Adrenal gland (tissue), 12 donors: ENCODE data around the gene OGFOD2. TPM values are rescaled to one million over a fixed set of nuclear protein-coding genes. Genes with fewer than 3 reads are reported as not detected.

Source experiments
- DNase-seq, 7 donors: peaks; one replicate each; pipeline ENCODE4 v3.0.0-alpha.2; 2019 to 2020
- H3K27ac ChIP-seq, 5 donors: fragments of 200-600 bp; sonication (generic) in 4 of 5; 1 replicate in 3 of 5; 2 replicates in 2 of 5; pipeline versions ENCODE4 v1.5.1 to v1.8.0; 2016 to 2020; ENCODE audit warnings: mild to moderate bottlenecking in 1 of 5
- H3K27me3 ChIP-seq: fragments of 200-600 bp; 2 replicates; pipeline ENCODE4 v1.8.0; 2021
- H3K36me3 ChIP-seq, 2 donors: fragments of 200-600 bp; replicated peaks in 1 of 2; 1 replicate in 1 of 2; 2 replicates in 1 of 2; pipeline versions ENCODE4 v1.5.1 to v1.8.0; 2018 to 2022
- H3K4me1 ChIP-seq, 2 donors: fragments of 200-600 bp; replicated peaks in 1 of 2; 1 replicate in 1 of 2; 2 replicates in 1 of 2; pipeline versions ENCODE4 v1.5.1 to v1.8.0; 2018 to 2021
- H3K4me3 ChIP-seq, 4 donors: fragments of 200-600 bp; sonication (generic) in 3 of 4; one replicate each; pipeline ENCODE4 v1.5.1; 2016 to 2018
- H3K9me3 ChIP-seq, 3 donors: fragments of 200-600 bp; sonication (generic) in 1 of 3; replicated peaks in 1 of 3; 1 replicate in 2 of 3; 2 replicates in 1 of 3; pipeline versions ENCODE4 v1.5.1 to v1.8.0; 2016 to 2021
- POLR2A ChIP-seq, 2 donors: fragments of 450-650 bp; IDR thresholded peaks; one replicate each; pipeline ENCODE4 v1.6.1; 2017; ENCODE audit warnings: antibody characterized with exemption in 2 of 2, mild to moderate bottlenecking in 2 of 2, moderate library complexity in 1 of 2
- WGBS, 4 donors: extraction: QIAGEN DNeasy Blood & Tissue Kit in 2 of 4; methylation state at CpG; one replicate each; pipeline versions ENCODE4 v1.1.5 to v1.1.7; 2013 to 2017; 5-methylcytosine and 5-hydroxymethylcytosine counted together
- intact Hi-C, 2 donors: fragments of 100-400 bp; cut with DNase I; formaldehyde crosslinking; loops; one replicate each; pipeline versions ENCODE4 v1.14.1 to v1.15.0; 2022 to 2023
- polyA plus RNA-seq, 3 donors: library from polyadenylated mRNA; stranded (reverse); fragments of 200-250 nt in 2 of 3; fragments of 350-450 nt in 1 of 3; fragmentation: Illumina TruSeq in 1 of 3; extraction: RNeasy Lipid Tissue Mini Kit (QIAGEN cat#74804) in 1 of 3; gene quantifications; one replicate each; pipeline ENCODE4 v1.2.3, GENCODE V29; 2013 to 2014
- total RNA-seq, 9 donors: library from RNA; depleted of rRNA in 4 of 9; stranded (reverse); fragments of >200 nt in 4 of 9; fragments of 120-200 nt in 1 of 9; fragmentation: NEBNext Ultra II Directional in 1 of 9; extraction: Animal tissue kit (Norgen Biotek cat#: 25700) in 1 of 9; gene quantifications; one replicate each; pipeline versions ENCODE4 v1.1.0 to v1.2.4, GENCODE V29; 2013 to 2023
- TF ChIP-seq, protein P1 (sequence below), 6 experiments: fragments of 450-650 bp in 4 of 6; fragments of 200-600 bp in 2 of 6; sonication (generic) in 1 of 6; IDR thresholded peaks; 1 replicate in 5 of 6; 2 replicates in 1 of 6; pipeline versions ENCODE4 v1.5.1 to v1.8.0; 2016 to 2021; ENCODE audit warnings: antibody characterized with exemption in 6 of 6, mild to moderate bottlenecking in 2 of 6, moderate library complexity in 1 of 6
- donor health status: healthy with polysubstance abuse.
- donor health status: Bipolar disorder and iron deficiency.
- donor health status: DM: yes; HTN: yes; CAD: no.
- donor health status: DM: no; HTN: no; CAD: no.
- donor health status: DM: no; HTN: no; CAD: no.
- donor health status: DM: yes; HTN: yes; CAD: no.

OGFOD2 gene
- total and polyA plus RNA-seq, 12 donors: 6.2 to 44.8 (median 20.3) TPM

DNA sequence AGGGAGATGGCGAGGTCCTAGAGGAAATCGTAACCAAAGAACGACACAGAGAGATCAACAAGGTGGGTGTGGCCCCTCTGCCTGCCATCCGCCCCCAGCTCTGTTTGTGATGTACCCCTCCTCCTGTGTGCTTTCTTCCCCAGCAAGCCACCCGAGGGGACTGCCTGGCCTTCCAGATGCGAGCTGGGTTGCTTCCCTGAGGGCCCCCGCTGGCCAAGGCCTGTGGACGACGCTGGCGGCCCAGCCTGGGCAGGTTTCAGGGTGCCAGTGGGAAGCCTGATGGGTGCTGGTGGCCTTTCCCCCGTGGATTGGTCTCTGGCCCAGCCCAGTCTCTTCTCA lies 7.4 kb downstream of the OGFOD2 start:
- DNase-seq: no peak
- WGBS, 4 donors: 57 to 65% (median 60%) methylated on average over 3 to 11 of the region's 11 CpGs
- H3K9me3 ChIP-seq: no peaks in the 10 kb centered on the region
- intact Hi-C loops: loop anchor here in 1 of 2 donors (5.0 kb wide), 2 partner anchors 170 to 255 kb away; partner anchors contain the start of gene PITPNM2
- no peaks in the 10 kb centered on the region for H3K27me3 ChIP-seq
- H3K4me1 ChIP-seq: peaks cover 44 to 63% of the 10 kb centered on the region in 2 donors
- TF ChIP-seq, protein P1, sequence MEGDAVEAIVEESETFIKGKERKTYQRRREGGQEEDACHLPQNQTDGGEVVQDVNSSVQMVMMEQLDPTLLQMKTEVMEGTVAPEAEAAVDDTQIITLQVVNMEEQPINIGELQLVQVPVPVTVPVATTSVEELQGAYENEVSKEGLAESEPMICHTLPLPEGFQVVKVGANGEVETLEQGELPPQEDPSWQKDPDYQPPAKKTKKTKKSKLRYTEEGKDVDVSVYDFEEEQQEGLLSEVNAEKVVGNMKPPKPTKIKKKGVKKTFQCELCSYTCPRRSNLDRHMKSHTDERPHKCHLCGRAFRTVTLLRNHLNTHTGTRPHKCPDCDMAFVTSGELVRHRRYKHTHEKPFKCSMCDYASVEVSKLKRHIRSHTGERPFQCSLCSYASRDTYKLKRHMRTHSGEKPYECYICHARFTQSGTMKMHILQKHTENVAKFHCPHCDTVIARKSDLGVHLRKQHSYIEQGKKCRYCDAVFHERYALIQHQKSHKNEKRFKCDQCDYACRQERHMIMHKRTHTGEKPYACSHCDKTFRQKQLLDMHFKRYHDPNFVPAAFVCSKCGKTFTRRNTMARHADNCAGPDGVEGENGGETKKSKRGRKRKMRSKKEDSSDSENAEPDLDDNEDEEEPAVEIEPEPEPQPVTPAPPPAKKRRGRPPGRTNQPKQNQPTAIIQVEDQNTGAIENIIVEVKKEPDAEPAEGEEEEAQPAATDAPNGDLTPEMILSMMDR (IDR thresholded peaks at IDR 0.05): no peak
- no peak for TF ChIP-seq POLR2A (IDR thresholded peaks at IDR 0.05)
- H3K4me3 ChIP-seq: peak overlapping the region in 1 of 4 donors; percentile 75
- peak overlapping the region in 3 of 5 donors; percentile 10 to 90 (median 87) for H3K27ac ChIP-seq
- H3K36me3 ChIP-seq: peaks cover 0 to 25% of the 10 kb centered on the region in 2 donors

DNA sequence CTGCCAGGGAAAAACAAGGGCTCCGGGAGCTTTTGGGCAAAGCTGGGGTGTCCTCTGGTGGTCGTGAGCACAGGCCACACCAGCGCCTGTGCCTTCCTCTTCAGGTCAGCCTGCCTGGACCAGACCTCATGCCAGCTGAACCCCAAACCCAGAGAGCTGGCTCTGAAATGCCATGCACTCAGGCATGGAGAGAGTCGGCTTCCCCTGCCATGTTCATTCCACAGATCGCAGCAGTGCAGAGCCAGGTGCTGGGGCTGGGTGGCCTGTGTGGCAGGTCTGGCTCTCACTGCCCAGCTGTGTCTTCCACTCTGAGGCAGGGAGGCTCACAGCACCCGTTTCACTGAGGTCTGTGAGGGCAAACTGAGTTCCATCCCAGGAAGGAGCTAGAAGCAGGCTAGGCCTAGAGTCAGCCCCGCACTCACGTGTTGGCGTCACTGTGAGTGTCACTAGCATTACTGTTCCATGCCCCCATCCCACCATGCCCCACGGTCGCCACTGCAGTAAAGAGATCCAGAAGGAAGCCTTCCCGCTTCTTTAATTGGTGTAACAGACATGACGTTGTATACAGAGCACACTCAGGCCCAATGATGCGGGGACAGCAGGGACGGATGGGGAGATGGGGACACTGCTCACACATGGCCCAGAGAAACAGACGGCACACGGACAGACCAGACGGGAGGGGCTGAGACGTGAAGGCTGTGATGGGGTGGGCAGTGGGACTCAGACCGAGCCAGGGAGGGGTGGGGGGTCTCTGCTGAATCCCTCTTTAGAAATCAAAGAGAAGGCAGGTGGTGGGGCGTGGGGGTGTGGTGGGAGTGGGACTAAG lies 8.1 kb downstream of the OGFOD2 start:
- TF ChIP-seq POLR2A (IDR thresholded peaks at IDR 0.05): no peak
- TF ChIP-seq, protein P1 (IDR thresholded peaks at IDR 0.05): no peak

DNA sequence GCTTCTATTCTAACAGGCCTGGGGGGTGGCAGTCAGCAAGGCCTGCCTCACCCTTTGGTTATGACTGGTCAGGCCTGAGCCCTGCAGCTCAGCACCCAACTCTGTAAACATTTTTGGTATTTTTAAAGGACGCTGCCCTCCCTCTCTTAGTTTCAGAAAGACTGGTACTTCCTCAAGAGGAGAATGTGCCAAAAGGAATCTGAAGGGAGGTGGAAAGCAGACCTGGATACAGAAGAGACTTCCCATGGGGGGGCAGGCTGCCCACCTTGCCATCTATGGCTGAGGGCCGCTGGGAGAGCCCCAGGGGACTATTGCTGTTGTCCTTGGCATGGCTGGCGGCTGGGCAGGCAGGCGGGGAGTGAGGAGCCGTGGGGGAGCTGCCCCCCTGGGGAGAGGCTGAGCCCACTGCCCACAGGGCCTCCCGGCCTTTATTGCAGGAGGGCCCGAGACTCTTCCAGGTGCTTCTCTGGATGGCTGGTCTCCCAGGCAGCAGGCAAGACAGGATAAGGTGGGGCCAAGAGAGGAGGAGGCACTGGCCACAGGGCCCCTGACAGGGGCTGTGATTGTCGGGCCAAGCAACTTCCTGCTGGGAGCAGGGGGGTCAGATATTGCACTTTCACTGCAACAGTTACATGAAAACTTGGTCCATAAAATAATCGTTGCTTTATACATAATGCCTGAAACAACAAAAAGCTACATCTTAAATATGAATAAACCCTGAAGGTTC lies 8.9 kb downstream of the OGFOD2 start:
- H3K27me3 ChIP-seq: no peaks in the 10 kb centered on the region
- TF ChIP-seq, protein P1 (IDR thresholded peaks at IDR 0.05): no peak
- no peak for TF ChIP-seq POLR2A (IDR thresholded peaks at IDR 0.05)
- intact Hi-C loops: loop anchor here in 1 of 2 donors (5.0 kb wide), 2 partner anchors 168 to 253 kb away; partner anchors contain the start of gene PITPNM2
- 19 to 28% (median 24%) methylated on average over 6 to 9 of the region's 9 CpGs for WGBS, 4 donors
- H3K9me3 ChIP-seq: no peaks in the 10 kb centered on the region
- peaks cover 0 to 36% of the 10 kb centered on the region in 2 donors for H3K36me3 ChIP-seq
- H3K27ac ChIP-seq: peak overlapping the region in 4 of 5 donors; percentile 49 to 90 (median 88)
- H3K4me3 ChIP-seq: no peak overlapping the region
- H3K4me1 ChIP-seq: peaks cover 44 to 62% of the 10 kb centered on the region in 2 donors
- DNase-seq: peak in 2 of 7 donors; percentile 34 to 35

More for the DNA sequence above, 8.1 kb downstream of the OGFOD2 start:
- H3K27ac ChIP-seq: peak overlapping the region in 4 of 5 donors; percentile 49 to 90 (median 88)
- H3K9me3 ChIP-seq: no peaks in the 10 kb centered on the region
- peaks cover 44 to 63% of the 10 kb centered on the region in 2 donors for H3K4me1 ChIP-seq
- intact Hi-C loops: loop anchor here in 1 of 2 donors (5.0 kb wide), 2 partner anchors 169 to 254 kb away; partner anchors contain the start of gene PITPNM2
- H3K27me3 ChIP-seq: no peaks in the 10 kb centered on the region
- H3K36me3 ChIP-seq: peaks cover 0 to 33% of the 10 kb centered on the region in 2 donors
- DNase-seq: peak in 1 of 7 donors; percentile 42
- H3K4me3 ChIP-seq: no peak overlapping the region
- 54 to 71% (median 62%) methylated on average over 4 to 21 of the region's 21 CpGs for WGBS, 4 donors
